ENCODE results near the gene CITED1.

The CITED1 gene

GRCh38 chrX:72301781-72302180 lies 3.9 kb downstream of the CITED1 start:
- no peak for TF ChIP-seq CTCF (IDR thresholded peaks at IDR 0.05; ENCODE audit: low read depth, low read length, missing control alignments)
- DNase-seq (ENCODE audit: extremely low read depth, low read depth): no peak
- no peak overlapping the region for H3K4me3 ChIP-seq (replicated peaks; ENCODE audit: low read depth, low read length)

- DNase-seq (ENCODE audit: extremely low read depth, low read depth): no peak
- no peak for TF ChIP-seq CTCF (IDR thresholded peaks at IDR 0.05; ENCODE audit: low read depth, low read length, missing control alignments)
- H3K4me3 ChIP-seq (replicated peaks; ENCODE audit: low read depth, low read length): no peak overlapping the region
Measured at GRCh38 chrX:72299891-72300630, 5.7 kb downstream of the CITED1 start.

- DNase-seq (ENCODE audit: extremely low read depth, low read depth): no peak
Measured at GRCh38 chrX:72297953-72298730, 7.6 kb downstream of the CITED1 start.

GRCh38 chrX:72296991-72297390 lies 8.7 kb downstream of the CITED1 start:
- no peak for TF ChIP-seq CTCF (IDR thresholded peaks at IDR 0.05; ENCODE audit: low read depth, low read length, missing control alignments)
- H3K4me3 ChIP-seq (replicated peaks; ENCODE audit: low read depth, low read length): no peak overlapping the region
- no peak for DNase-seq (ENCODE audit: extremely low read depth, low read depth)

More at GRCh38 chrX:72297953-72298730, 7.6 kb downstream of the CITED1 start:
- peak; percentile 48 for TF ChIP-seq CTCF (IDR thresholded peaks at IDR 0.05; ENCODE audit: low read depth, low read length, missing control alignments)
- H3K4me3 ChIP-seq (replicated peaks; ENCODE audit: low read depth, low read length): no peak overlapping the region

GRCh38 chrX:72295745-72296144 lies 10.0 kb downstream of the CITED1 start:
- no peak overlapping the region for H3K4me3 ChIP-seq (replicated peaks; ENCODE audit: low read depth, low read length)
- TF ChIP-seq CTCF (IDR thresholded peaks at IDR 0.05; ENCODE audit: low read depth, low read length, missing control alignments): no peak
- DNase-seq (ENCODE audit: extremely low read depth, low read depth): no peak

- no peak overlapping the region for H3K4me3 ChIP-seq (replicated peaks; ENCODE audit: low read depth, low read length)
- TF ChIP-seq CTCF (IDR thresholded peaks at IDR 0.05; ENCODE audit: low read depth, low read length, missing control alignments): no peak
- DNase-seq (ENCODE audit: extremely low read depth, low read depth): no peak
Measured at GRCh38 chrX:72294497-72294896, 11.2 kb downstream of the CITED1 start.
